HG03196 (cell line): Measurements from ENCODE around the gene DNAH6.

Experiments
- ATAC-seq: cut with Tn5 transposase; IDR thresholded peaks from one replicate; pipeline ENCODE4 v1.9.1; 2021; ENCODE audit not compliant: unreplicated experiment

Gene DNAH6

GRCh38 chr2:84830758-84831500, 314.6 kb downstream of the DNAH6 start:
- no peak for ATAC-seq

GRCh38 chr2:84832772-84833461, 316.6 kb downstream of the DNAH6 start:
- peak; percentile 76 for ATAC-seq

GRCh38 chr2:84833481-84834150, 317.3 kb downstream of the DNAH6 start:
- ATAC-seq: no peak

- ATAC-seq: no peak
Measured at GRCh38 chr2:84836215-84836614, 319.9 kb downstream of the DNAH6 start.

- ATAC-seq: no peak
Measured at GRCh38 chr2:84838434-84839145, 322.3 kb downstream of the DNAH6 start.

- no peak for ATAC-seq
Measured at GRCh38 chr2:84839851-84840250, 323.6 kb downstream of the DNAH6 start.

- no peak for ATAC-seq
Measured at GRCh38 chr2:84840306-84840705, 324.0 kb downstream of the DNAH6 start.

GRCh38 chr2:84841577-84841976, 325.3 kb downstream of the DNAH6 start:
- ATAC-seq: no peak

GRCh38 chr2:84844141-84844540, 327.8 kb downstream of the DNAH6 start:
- ATAC-seq: no peak

- no peak for ATAC-seq
Measured at GRCh38 chr2:84846041-84846663, 329.9 kb downstream of the DNAH6 start.

GRCh38 chr2:84846741-84847142, 330.4 kb downstream of the DNAH6 start:
- ATAC-seq: no peak

GRCh38 chr2:84847326-84848050, 331.2 kb downstream of the DNAH6 start:
- ATAC-seq: no peak

- ATAC-seq: no peak
Measured at GRCh38 chr2:84849271-84849952, 333.1 kb downstream of the DNAH6 start.

- no peak for ATAC-seq
Measured at GRCh38 chr2:84850471-84850870, 334.2 kb downstream of the DNAH6 start.

GRCh38 chr2:84851876-84852275, 335.6 kb downstream of the DNAH6 start:
- ATAC-seq: no peak

- no peak for ATAC-seq
Measured at GRCh38 chr2:84854850-84855249, 338.6 kb downstream of the DNAH6 start.

GRCh38 chr2:84855731-84856130, 339.4 kb downstream of the DNAH6 start:
- ATAC-seq: no peak

- peak; percentile 61 for ATAC-seq
Measured at GRCh38 chr2:84856787-84857186, 340.5 kb downstream of the DNAH6 start.

- no peak for ATAC-seq
Measured at GRCh38 chr2:84857566-84857965, 341.3 kb downstream of the DNAH6 start.

GRCh38 chr2:84858123-84858522, 341.8 kb downstream of the DNAH6 start:
- no peak for ATAC-seq
